Uterus (tissue), 4 donors: ENCODE data around the gene ZCCHC3. TPM values are rescaled to one million over a fixed set of nuclear protein-coding genes. Genes with fewer than 3 reads are reported as not detected.

Source experiments
- DNase-seq, 2 donors: peaks; one replicate each; pipeline ENCODE4 v3.0.0-alpha.2; 2019 to 2020
- H3K27ac ChIP-seq, 2 donors: fragments of 200-600 bp; sonication (generic); 1 replicate in 1 of 2; 2 replicates in 1 of 2; pipeline ENCODE4 v1.5.1; 2016 to 2018
- H3K27me3 ChIP-seq, 2 donors: fragments of 200-600 bp; sonication (generic); one replicate each; pipeline ENCODE4 v1.5.1; 2018 to 2019; ENCODE audit warnings: control low read depth in 1 of 2
- H3K36me3 ChIP-seq, 2 donors: fragments of 200-600 bp; sonication (generic); one replicate each; pipeline ENCODE4 v1.5.1; 2019; ENCODE audit warnings: control low read depth in 1 of 2
- H3K4me1 ChIP-seq, 2 donors: fragments of 200-600 bp; sonication (generic); one replicate each; pipeline ENCODE4 v1.5.1; 2018 to 2019; ENCODE audit warnings: control low read depth in 1 of 2
- H3K4me3 ChIP-seq, 2 donors: fragments of 200-600 bp; sonication (generic); 1 replicate in 1 of 2; 2 replicates in 1 of 2; pipeline ENCODE4 v1.5.1; 2018 to 2019; ENCODE audit warnings: mild to moderate bottlenecking in 1 of 2
- H3K9me3 ChIP-seq, 2 donors: fragments of 200-600 bp; sonication (generic); one replicate each; pipeline ENCODE4 v1.5.1; 2019; ENCODE audit warnings: control low read depth in 1 of 2
- CTCF ChIP-seq, 4 experiments: fragments of 200-600 bp in 2 of 4; fragments of 450-650 bp in 2 of 4; sonication (generic) in 2 of 4; IDR thresholded peaks; one replicate each; pipeline ENCODE4 v1.5.1; 2016 to 2019; ENCODE audit warnings: antibody characterized with exemption in 4 of 4, mild to moderate bottlenecking in 2 of 4, moderate library complexity in 1 of 4
- POLR2A ChIP-seq, 2 donors: fragments of 450-650 bp; IDR thresholded peaks; one replicate each; pipeline ENCODE4 v1.6.1; 2016; ENCODE audit warnings: antibody characterized with exemption in 2 of 2, mild to moderate bottlenecking in 1 of 2, moderate library complexity in 1 of 2
- intact Hi-C: fragments of 100-400 bp; cut with DNase I; formaldehyde crosslinking; loops from one replicate; pipeline ENCODE4 v1.15.1; 2023; ENCODE audit warnings: low total_unique reads
- total RNA-seq, 4 donors: library from RNA; depleted of rRNA in 3 of 4; stranded (reverse); fragments of >200 nt in 3 of 4; gene quantifications; one replicate each; pipeline versions ENCODE4 v1.1.0 to v1.2.4, GENCODE V29; 2014 to 2023
- donor health status: DM: yes; HTN: yes; CAD: no.

ZCCHC3 gene
- total RNA-seq, 4 donors from 2014 or later, result 3.3 to 56.7 (median 19.2) TPM

- Histone ChIP-seq H3K4me3 (peak overlapping the region; percentile 28 to 43), H3K27ac (peak overlapping the region in 1 of 2 donors; percentile 41), H3K9me3 (no peaks in the 10 kb centered on the region), H3K4me1 (no peaks in the 10 kb centered on the region), H3K36me3 (no peaks in the 10 kb centered on the region), H3K27me3 (no peaks in the 10 kb centered on the region)
- TF ChIP-seq CTCF (IDR thresholded peaks at IDR 0.05), result peak; percentile 90 to 94 (median 92)
- no peak for TF ChIP-seq POLR2A (IDR thresholded peaks at IDR 0.05)
- intact Hi-C loops, result no loop called here
- peak; percentile 83 to 87 for DNase-seq
Observed at GRCh38 chr20:266596-267562, 30.5 kb upstream of the ZCCHC3 start.

GRCh38 chr20:270517-270916 is 26.9 kb upstream of the ZCCHC3 start:
- intact Hi-C loops, result loop anchor here (10.0 kb wide), 1 partner anchor 64 kb away; no protein-coding TSS in a partner anchor
- Histone ChIP-seq H3K4me3 (no peak overlapping the region), H3K9me3 (no peaks in the 10 kb centered on the region), H3K27ac (no peak overlapping the region), H3K27me3 (no peaks in the 10 kb centered on the region), H3K4me1 (no peaks in the 10 kb centered on the region), H3K36me3 (no peaks in the 10 kb centered on the region)
- no peak for DNase-seq
- TF ChIP-seq POLR2A (IDR thresholded peaks at IDR 0.05) (no peak), CTCF (IDR thresholded peaks at IDR 0.05) (no peak)

GRCh38 chr20:271069-271468 is 26.3 kb upstream of the ZCCHC3 start:
- Histone ChIP-seq H3K4me1 (no peaks in the 10 kb centered on the region), H3K4me3 (no peak overlapping the region), H3K27ac (no peak overlapping the region), H3K9me3 (no peaks in the 10 kb centered on the region), H3K27me3 (no peaks in the 10 kb centered on the region), H3K36me3 (no peaks in the 10 kb centered on the region)
- intact Hi-C loops, result loop anchor here (10.0 kb wide), 1 partner anchor 64 kb away; no protein-coding TSS in a partner anchor
- DNase-seq, result no peak
- no peak for TF ChIP-seq CTCF (IDR thresholded peaks at IDR 0.05)

- TF ChIP-seq CTCF (IDR thresholded peaks at IDR 0.05), result no peak
- no peak for TF ChIP-seq POLR2A (IDR thresholded peaks at IDR 0.05)
- Histone ChIP-seq H3K4me3 (no peak overlapping the region), H3K36me3 (no peaks in the 10 kb centered on the region), H3K9me3 (no peaks in the 10 kb centered on the region), H3K27ac (no peak overlapping the region), H3K27me3 (no peaks in the 10 kb centered on the region), H3K4me1 (no peaks in the 10 kb centered on the region)
- no peak for DNase-seq
- intact Hi-C loops, result loop anchor here (10.0 kb wide), 1 partner anchor 63 kb away; no protein-coding TSS in a partner anchor
Observed at GRCh38 chr20:271528-271927, 25.8 kb upstream of the ZCCHC3 start.

- Histone ChIP-seq H3K4me1 (no peaks in the 10 kb centered on the region), H3K27me3 (no peaks in the 10 kb centered on the region), H3K9me3 (no peaks in the 10 kb centered on the region), H3K27ac (no peak overlapping the region), H3K36me3 (no peaks in the 10 kb centered on the region), H3K4me3 (no peak overlapping the region)
- DNase-seq, result no peak
- TF ChIP-seq POLR2A (IDR thresholded peaks at IDR 0.05) (no peak), CTCF (IDR thresholded peaks at IDR 0.05) (no peak)
- intact Hi-C loops, result loop anchor here (10.0 kb wide), 1 partner anchor 62 kb away; no protein-coding TSS in a partner anchor
Observed at GRCh38 chr20:272718-273117, 24.7 kb upstream of the ZCCHC3 start.
